CD4-positive, alpha-beta T cell (primary cell): ENCODE measurements around the gene CNTD1. TPM values are rescaled to one million over a fixed set of nuclear protein-coding genes. Genes with fewer than 3 reads are reported as not detected.

Experiments
- ATAC-seq: fragments of 200-7000 bp; cut with Tn5 transposase; one replicate; pipeline ENCODE4 v1.10.0; 2022; ENCODE audit warnings: mild to moderate bottlenecking; ENCODE audit not compliant: poor library complexity
- CTCF ChIA-PET: fragments of 350-600 bp; sonication (Branson Sonifier 250); formaldehyde crosslinking; loops from one replicate; lab custom pipeline; 2021; ENCODE audit warnings: antibody characterized with exemption, inconsistent platforms; lab: Charles Lee
- POLR2A ChIA-PET: fragments of 350-600 bp; sonication (Branson Sonifier 250); formaldehyde crosslinking; loops from one replicate; lab custom pipeline; 2021; ENCODE audit warnings: antibody characterized with exemption, inconsistent platforms; lab: Charles Lee
- DNase-seq, 14 experiments: peaks; one replicate each; pipeline ENCODE4 v3.0.0-alpha.2; 2013 to 2020; ENCODE audit warnings: mixed read lengths in 2 of 14
- H3K27ac ChIP-seq, 2 donors: one replicate each; pipeline versions ENCODE4 v1.5.1 to v1.7.0; 2013; ENCODE audit warnings: low read length in 2 of 2, low read depth in 1 of 2, mild to moderate bottlenecking in 1 of 2
- H3K27me3 ChIP-seq, 2 experiments: 1 replicate in 1 of 2; 2 replicates in 1 of 2; pipeline versions ENCODE4 v1.6.1 to v1.7.0; 2013; ENCODE audit warnings: low read length in 2 of 2, control low read depth in 1 of 2, mild to moderate bottlenecking in 1 of 2, moderate library complexity in 1 of 2; ENCODE audit not compliant: insufficient read depth in 2 of 2, control insufficient read depth in 1 of 2
- H3K36me3 ChIP-seq: one replicate; pipeline ENCODE4 v1.6.1; 2013; ENCODE audit warnings: low read length, control low read depth; ENCODE audit not compliant: insufficient read depth
- H3K4me1 ChIP-seq: one replicate; pipeline ENCODE4 v1.6.1; 2013; ENCODE audit warnings: low read length, control low read depth; ENCODE audit not compliant: insufficient read depth
- H3K4me3 ChIP-seq: one replicate; pipeline ENCODE4 v1.5.1; 2013; ENCODE audit warnings: mild to moderate bottlenecking, low read length, moderate library complexity
- H3K9me3 ChIP-seq, 2 experiments: 1 replicate in 1 of 2; 2 replicates in 1 of 2; pipeline versions ENCODE4 v1.6.1 to v1.7.0; 2013; ENCODE audit warnings: low read length in 2 of 2, mild to moderate bottlenecking in 2 of 2, control low read depth in 1 of 2, moderate library complexity in 1 of 2; ENCODE audit not compliant: control insufficient read depth in 1 of 2, insufficient read depth in 1 of 2
- H3K27ac Mint-ChIP-seq: one replicate; pipeline ENCODE4 v1.8.0; 2020; ENCODE audit warnings: mixed read lengths
- H3K27me3 Mint-ChIP-seq: one replicate; pipeline ENCODE4 v1.8.0; 2021; ENCODE audit warnings: mixed read lengths
- H3K36me3 Mint-ChIP-seq: one replicate; pipeline ENCODE4 v1.8.0; 2021; ENCODE audit warnings: low read depth, mixed read lengths
- H3K4me1 Mint-ChIP-seq: one replicate; pipeline ENCODE4 v1.8.0; 2021; ENCODE audit warnings: low read depth, mixed read lengths
- H3K4me3 Mint-ChIP-seq: one replicate; pipeline ENCODE4 v1.8.0; 2020; ENCODE audit warnings: mild to moderate bottlenecking, mixed read lengths
- H3K9me3 Mint-ChIP-seq: one replicate; pipeline ENCODE4 v1.8.0; 2020; ENCODE audit warnings: mixed read lengths
- CTCF ChIP-seq: fragments of 200-600 bp; IDR thresholded peaks from one replicate; pipeline ENCODE4 v1.8.0; 2022; ENCODE audit warnings: antibody characterized with exemption, mild to moderate bottlenecking
- intact Hi-C, 2 experiments: fragments of 100-400 bp; cut with DNase I in 1 of 2; cut with micrococcal nuclease in 1 of 2; formaldehyde crosslinking; loops; one replicate each; pipeline versions ENCODE4 v1.15.1 to v1.9.0; 2023 to 2025; cut with DNase I, micrococcal nuclease
- total RNA-seq, 174 experiments: library from RNA in 2 of 174; stranded (reverse) in 2 of 174; gene quantifications; one replicate each; pipeline ENCODE4 v1.2.3 and lab custom pipeline; 2021 to 2026

The CNTD1 gene
- total RNA-seq, 2 experiments from 2014 or later, result not detected

- Mint-ChIP-seq H3K4me3 (no peak overlapping the region), H3K4me1 (no peaks in the 10 kb centered on the region), H3K27me3 (no peaks in the 10 kb centered on the region), H3K27ac (no peak overlapping the region), H3K36me3 (no peaks in the 10 kb centered on the region), H3K9me3 (no peaks in the 10 kb centered on the region)
- CTCF ChIA-PET, result no interaction called here
- intact Hi-C loops, result no loop called here
- Histone ChIP-seq H3K27me3 (peaks cover 0 to 2% of the 10 kb centered on the region in 2 experiments), H3K36me3 (no peaks in the 10 kb centered on the region), H3K27ac (no peak overlapping the region), H3K9me3 (no peaks in the 10 kb centered on the region), H3K4me3 (no peak overlapping the region), H3K4me1 (no peaks in the 10 kb centered on the region)
- POLR2A ChIA-PET, result no interaction called here
- DNase-seq (no peak), ATAC-seq (no peak)
- no peak for TF ChIP-seq CTCF
These were observed 54.3 kb downstream of the CNTD1 start for GRCh38 chr17:42853004-42853403.

DNA sequence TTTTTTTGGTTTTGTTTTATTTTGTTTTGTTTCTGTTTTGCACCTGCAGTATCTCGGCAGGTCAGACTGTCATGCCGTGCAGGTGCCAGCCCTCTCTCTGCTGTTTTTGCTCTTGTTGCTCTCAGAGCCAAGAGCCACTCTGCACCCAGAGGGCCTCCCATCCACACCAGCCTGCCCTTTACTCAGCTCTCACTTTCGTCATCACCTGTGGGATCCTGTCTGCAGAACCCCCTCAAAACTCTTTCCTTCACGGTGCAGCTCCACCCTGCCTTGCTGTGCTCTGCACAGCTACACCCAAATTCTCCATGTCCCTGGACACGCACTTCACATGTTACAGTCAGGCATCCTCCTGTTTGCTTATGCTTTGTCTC is 54.9 kb downstream of the CNTD1 start:
- TF ChIP-seq CTCF, result no peak
- no peaks in the 10 kb centered on the region for H3K27me3 Mint-ChIP-seq
- no peaks in the 10 kb centered on the region for H3K9me3 Mint-ChIP-seq
- H3K4me3 Mint-ChIP-seq, result no peak overlapping the region
- ATAC-seq, result no peak
- H3K27ac Mint-ChIP-seq, result no peak overlapping the region
- intact Hi-C loops, result no loop called here
- no peaks in the 10 kb centered on the region for H3K36me3 Mint-ChIP-seq
- POLR2A ChIA-PET, result no interaction called here
- peaks cover 0 to 2% of the 10 kb centered on the region in 2 experiments for H3K27me3 ChIP-seq
- H3K27ac ChIP-seq, result no peak overlapping the region
- H3K9me3 ChIP-seq, result no peaks in the 10 kb centered on the region
- no peaks in the 10 kb centered on the region for H3K36me3 ChIP-seq
- no peaks in the 10 kb centered on the region for H3K4me1 ChIP-seq
- H3K4me3 ChIP-seq, result no peak overlapping the region
- no peak for DNase-seq
- CTCF ChIA-PET, result no interaction called here
- H3K4me1 Mint-ChIP-seq, result no peaks in the 10 kb centered on the region

DNA sequence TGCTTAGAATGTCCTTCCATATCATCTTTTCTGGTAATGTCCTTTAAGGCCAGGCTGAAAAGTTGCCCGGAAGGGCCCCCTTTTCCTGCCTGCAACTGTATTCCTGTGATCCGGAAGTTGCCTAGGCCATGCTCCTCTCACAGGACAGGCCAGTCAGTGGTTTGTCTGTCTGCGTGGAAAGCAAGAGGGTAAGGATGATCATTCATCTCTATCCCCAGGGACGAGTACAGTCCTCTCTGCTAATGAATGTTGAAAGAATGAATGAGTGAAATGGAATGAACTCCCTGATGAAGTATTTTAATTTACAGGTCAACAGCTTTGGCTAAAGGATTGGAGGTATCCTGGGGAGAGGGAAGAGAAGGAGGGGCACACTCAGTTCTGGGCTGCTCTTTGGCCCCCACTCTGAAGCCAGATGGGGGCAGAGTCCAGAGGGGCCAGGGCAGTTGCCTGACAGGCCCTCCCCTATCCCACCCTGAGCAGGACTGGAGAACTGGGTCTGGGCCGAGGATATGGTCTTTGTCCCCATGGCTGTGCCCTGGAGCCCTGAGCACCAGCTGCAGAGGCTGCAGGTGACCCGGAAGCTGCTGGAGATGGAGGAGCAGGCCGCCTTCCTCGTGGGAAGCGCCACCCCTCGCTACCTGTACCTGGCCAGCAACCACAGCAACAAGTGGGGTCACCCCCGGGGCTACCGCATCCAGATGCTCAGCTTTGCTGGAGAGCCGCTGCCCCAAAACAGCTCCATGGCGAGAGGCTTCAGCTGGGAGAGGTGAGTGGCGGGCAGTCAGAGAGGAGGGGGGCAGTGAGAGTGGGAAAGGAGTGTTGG is 55.5 kb downstream of the CNTD1 start:
- no peaks in the 10 kb centered on the region for H3K9me3 ChIP-seq
- no peak overlapping the region for H3K4me3 ChIP-seq
- POLR2A ChIA-PET, result no interaction called here
- no peaks in the 10 kb centered on the region for H3K4me1 ChIP-seq
- ATAC-seq (no peak), DNase-seq (no peak)
- intact Hi-C loops, result no loop called here
- H3K36me3 Mint-ChIP-seq, result no peaks in the 10 kb centered on the region
- no peaks in the 10 kb centered on the region for H3K36me3 ChIP-seq
- peaks cover 0 to 2% of the 10 kb centered on the region in 2 experiments for H3K27me3 ChIP-seq
- no peaks in the 10 kb centered on the region for H3K4me1 Mint-ChIP-seq
- H3K27me3 Mint-ChIP-seq, result no peaks in the 10 kb centered on the region
- no peak overlapping the region for H3K27ac Mint-ChIP-seq
- H3K9me3 Mint-ChIP-seq, result no peaks in the 10 kb centered on the region
- CTCF ChIA-PET, result no interaction called here
- no peak overlapping the region for H3K4me3 Mint-ChIP-seq
- TF ChIP-seq CTCF, result no peak
- H3K27ac ChIP-seq, result no peak overlapping the region
